Activated naive CD4-positive, alpha-beta T cell (primary cell): ENCODE results near the gene FCHO1.
A peak's percentile ranks its signal among the peaks of the same experiment; 100 is the strongest.

Experiments
- DNase-seq, 4 experiments: peaks; one replicate each; lab custom pipeline; 2025; lab: John Stamatoyannopoulos, UW

Gene FCHO1

GRCh38 chr19:17733127-17733526 is 18.1 kb upstream of the FCHO1 start:
- DNase-seq, result no peak

DNA sequence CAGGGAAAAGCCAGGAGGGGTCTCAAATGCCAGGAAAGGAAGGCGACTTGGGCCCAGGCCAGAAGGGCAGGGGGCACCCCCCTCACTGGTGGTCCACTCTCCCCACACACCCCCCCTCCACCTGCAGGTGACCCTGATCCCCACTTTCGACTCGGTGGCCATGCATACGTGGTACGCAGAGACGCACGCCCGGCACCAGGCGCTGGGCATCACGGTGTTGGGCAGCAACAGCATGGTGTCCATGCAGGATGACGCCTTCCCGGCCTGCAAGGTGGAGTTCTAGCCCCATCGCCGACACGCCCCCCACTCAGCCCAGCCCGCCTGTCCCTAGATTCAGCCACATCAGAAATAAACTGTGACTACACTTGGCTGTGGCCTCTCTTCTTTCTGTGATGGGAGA is 17.1 kb upstream of the FCHO1 start:
- no peak for DNase-seq

- DNase-seq, result no peak
Observed at GRCh38 chr19:17735410-17735809, 15.9 kb upstream of the FCHO1 start.

GRCh38 chr19:17737690-17738153 is 13.6 kb upstream of the FCHO1 start:
- DNase-seq, result no peak

- DNase-seq, result no peak
Observed at GRCh38 chr19:17739121-17739875, 12.0 kb upstream of the FCHO1 start.

GRCh38 chr19:17741456-17741855 is 9.8 kb upstream of the FCHO1 start:
- no peak for DNase-seq

DNA sequence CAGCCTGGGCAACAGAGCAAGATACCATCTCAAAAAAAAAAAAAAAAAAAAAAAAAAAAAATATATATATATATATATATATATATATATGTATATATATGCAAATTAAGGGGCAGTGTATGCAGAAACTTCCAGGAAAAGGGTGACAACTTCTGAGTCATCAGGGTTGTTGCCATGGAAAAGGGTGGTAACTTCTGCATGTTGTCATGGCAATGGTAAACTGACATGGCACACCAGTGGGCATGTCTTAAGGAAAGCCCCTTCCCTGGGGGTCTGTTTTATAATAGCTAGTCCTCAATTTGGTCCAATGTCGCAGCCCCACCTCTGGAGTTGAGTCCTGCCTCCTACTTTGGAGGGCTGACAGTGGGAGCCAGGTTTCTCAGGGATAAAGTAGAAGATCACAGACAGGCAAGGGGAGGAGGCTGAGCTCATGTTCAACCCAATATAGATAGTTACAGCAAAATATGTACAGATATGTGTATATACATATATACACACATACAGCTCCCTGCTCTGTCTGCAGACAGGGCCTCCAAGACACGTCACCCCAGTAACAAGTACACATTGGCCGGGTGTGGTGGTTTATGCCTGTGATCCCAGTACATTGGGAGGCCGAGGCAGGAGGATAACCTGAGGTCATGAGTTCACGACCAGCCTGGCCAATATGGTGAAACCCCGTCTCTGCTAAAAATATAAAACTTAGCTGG is 7.2 kb upstream of the FCHO1 start:
- no peak for DNase-seq

DNA sequence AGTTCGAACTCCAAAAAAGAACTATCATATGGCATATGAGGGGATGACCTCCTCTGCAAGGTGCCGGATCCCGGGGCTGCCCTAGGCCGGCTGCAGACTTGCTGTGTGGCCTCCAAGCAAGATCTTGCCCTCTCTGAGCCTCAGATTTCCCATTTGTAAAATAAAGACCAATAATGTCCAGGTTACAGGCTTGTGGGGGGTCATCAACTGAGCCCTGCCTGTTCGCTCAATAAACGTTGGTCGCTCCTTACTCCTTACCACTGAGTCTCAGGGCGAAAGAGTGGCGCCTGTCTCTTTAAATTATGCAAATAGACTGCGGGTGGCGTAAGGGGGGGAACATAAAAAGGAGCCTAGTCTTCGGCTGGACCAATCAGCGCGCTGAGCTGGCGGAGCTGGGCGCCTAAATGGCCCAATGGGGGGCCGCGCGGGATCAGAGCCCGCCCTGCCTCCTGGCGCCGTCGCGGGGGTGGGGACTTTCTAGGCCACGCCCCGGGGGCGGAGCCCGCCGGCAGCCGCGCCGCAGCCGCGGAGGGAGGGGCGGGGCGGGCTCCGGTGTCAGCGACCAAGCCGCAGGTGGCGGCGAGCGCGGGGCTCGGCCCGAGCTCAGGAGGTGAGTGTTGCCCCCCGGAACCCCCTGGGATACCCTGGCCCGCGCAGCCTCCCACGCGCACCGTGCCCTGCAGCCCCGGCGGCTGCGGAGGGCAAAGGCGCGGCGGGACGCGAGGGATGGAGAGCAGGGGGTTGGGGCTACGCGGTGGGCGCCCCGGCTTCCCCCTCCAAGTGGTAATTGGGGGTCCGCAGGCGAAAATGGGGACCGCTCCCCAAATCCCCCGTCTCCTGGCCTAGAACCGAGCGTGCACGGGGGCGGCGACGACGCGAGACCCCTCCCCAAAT is 3.8 kb upstream of the FCHO1 start:
- DNase-seq, result peak; percentile 82 to 94 (median 88)

- no peak for DNase-seq
Observed at GRCh38 chr19:17748884-17749638, 2.2 kb upstream of the FCHO1 start.

DNA sequence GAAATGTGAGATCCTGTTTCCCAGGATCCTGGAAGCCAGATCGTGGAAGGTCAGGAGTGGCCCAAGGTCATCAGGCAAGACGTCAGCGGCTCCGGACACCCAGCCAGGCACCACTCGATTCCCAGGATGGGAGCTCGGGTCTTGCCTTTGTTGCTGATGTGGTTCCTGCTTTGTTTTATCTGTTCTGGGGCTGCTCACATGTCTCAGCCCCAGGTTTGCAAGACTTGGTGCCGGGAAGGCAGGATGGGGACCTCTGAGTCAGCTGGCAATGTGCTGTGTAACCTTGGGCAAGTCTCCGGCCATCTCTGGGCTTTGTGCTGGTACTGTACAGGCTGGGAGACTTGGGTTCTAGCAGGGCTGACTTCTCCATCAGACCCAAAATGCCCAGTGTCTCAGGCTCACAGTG is 1.4 kb upstream of the FCHO1 start:
- no peak for DNase-seq

GRCh38 chr19:17751912-17752273 is 616 bp downstream of the FCHO1 start:
- DNase-seq, result no peak

DNA sequence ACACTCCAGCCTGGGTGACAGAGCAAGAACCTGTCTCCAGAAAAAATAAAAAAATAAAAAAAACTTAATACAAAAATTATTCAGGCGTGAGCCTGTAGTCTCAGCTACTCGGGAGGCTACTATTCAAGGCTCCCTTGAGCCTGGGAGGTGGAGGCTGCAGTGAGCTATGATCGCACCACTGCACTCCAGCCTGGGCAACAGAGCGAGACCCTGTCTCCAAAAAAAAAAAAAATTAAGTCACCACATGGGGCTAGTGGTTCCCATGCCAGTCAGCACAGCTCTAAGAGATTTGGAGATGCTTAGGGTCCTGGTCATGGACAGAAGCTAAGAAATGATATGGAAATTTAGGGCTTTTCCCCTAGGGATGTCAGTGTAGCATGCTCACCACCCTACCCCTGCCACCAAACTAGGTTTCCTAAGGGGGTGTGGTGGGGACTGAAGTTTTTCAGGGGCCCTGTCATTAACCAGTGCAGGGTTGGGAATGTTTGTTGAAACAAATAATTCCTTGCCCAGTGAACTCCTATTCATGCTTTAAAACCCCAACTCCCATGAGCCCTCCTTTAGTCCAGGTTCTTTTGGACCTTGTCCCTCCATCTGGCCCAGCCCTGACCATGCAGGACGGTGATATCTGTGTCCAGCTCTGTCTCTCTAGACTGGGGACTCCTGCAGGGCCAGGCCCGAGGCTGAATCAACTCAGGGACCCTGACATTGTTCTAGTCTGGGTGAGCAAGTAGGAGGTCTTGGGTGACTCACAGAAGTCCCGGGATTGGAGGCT is 1.8 kb downstream of the FCHO1 start:
- DNase-seq, result no peak

- no peak for DNase-seq
Observed at GRCh38 chr19:17753976-17754375, 2.7 kb downstream of the FCHO1 start.

- no peak for DNase-seq
Observed at GRCh38 chr19:17754634-17755442, 3.6 kb downstream of the FCHO1 start.

GRCh38 chr19:17755443-17755890 is 4.2 kb downstream of the FCHO1 start:
- DNase-seq, result no peak

DNA sequence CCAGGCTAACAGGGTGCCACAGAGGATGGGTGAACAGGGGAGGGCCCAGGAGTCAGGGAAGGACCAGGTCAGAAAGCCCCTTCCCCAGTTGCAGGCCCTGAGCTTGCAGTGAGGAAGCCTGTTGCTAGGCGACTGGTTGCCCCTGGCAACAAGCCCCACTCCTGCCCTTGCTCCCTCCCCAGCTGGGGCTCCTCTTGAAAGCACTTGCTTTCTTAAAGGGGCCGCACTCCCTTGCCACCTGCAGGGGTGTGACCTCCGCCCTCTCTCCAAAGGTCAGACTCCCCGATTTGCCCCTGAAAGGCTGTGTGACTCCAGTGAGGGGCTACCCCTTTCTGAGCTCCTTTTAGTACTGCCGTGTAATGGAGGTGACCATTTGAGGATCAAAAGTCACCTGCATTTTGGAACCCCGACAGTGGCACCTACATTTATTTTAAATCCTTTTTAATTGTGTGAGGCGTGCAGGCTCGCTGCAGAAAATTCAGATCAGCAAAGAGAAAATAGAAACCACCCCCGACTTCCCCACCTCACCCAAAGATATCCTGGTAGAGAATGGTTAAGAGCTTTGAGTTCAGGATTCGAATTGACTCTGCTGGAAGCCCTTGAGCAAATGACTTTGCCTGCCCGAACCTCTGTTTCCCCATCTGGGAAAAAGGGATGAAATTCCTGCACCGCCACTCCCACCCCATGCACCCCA is 4.8 kb downstream of the FCHO1 start:
- peak in 1 of 4 experiments; percentile 10 for DNase-seq

DNA sequence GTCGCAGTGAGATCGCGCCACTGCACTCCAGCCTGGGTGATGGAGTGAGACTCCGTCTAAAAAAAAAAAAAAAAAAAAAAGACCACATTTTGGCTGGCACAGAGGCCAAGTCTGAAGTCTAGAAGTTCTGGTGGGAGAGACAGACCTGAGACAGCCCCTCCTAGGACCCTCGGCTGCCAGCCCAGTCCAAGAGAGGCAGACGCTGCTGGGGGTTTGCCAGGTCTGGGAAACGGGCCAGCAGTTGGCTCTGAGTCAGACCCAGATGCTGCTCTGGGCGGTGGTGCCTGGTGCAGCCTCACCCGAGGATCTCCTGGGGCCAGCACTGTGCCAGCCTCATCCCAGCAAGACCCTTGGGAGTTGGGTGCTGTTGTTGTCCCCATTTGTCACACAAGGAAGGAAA is 5.8 kb downstream of the FCHO1 start:
- DNase-seq, result no peak

DNA sequence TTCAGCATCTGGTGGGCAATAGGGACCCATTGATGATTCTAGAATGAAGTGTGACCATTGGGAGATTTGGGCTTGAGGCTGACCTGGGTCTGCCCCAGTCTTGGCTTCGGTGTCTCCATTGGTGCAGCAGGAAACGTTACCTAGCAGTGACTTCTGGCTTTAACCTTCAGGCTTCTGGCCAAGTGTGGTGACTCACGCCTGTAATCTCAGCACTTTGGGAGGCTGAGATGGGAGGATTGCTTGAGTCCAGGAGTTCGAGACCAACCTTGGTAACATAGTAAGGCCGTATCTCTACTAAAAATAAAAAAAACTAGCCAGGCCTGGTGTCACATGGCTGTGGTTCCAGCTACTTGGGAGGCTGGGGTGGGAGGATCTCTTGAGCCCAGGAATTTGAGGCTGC is 7.2 kb downstream of the FCHO1 start:
- no peak for DNase-seq

DNA sequence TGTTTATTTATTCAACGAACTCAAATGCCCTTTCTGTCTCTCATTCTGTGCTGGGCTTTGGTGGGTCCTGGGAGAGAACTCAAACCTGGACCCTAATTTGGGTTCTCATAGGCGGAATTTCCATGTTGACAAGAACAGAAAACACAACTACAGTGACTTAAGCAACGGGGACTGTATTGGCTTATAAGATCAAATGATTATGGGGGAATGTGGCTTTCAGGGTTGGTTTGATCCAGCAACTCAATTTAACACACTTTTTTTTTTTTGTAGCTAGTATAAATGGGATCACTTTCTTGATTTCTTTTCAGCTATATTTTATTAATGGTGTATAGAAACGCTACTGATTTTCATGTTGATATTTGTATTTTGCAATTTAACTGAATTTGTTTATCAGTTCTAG is 9.9 kb downstream of the FCHO1 start:
- DNase-seq, result no peak
